Colon (tissue), 2 donors: ENCODE measurements around the gene ACCSL.

Experiments used
- FAIRE-seq: peaks from 2 replicates; lab custom pipeline; 2012; peaks lifted over from hg19 to GRCh38; lab: Jason Lieb, UNC
- donor health status: control.
- donor health status: control.

Gene ACCSL

GRCh38 chr11:44058275-44058674, 10.5 kb downstream of the ACCSL start:
- no peak for FAIRE-seq

- FAIRE-seq = no peak
These were observed 17.4 kb downstream of the ACCSL start for GRCh38 chr11:44065161-44065661.

DNA sequence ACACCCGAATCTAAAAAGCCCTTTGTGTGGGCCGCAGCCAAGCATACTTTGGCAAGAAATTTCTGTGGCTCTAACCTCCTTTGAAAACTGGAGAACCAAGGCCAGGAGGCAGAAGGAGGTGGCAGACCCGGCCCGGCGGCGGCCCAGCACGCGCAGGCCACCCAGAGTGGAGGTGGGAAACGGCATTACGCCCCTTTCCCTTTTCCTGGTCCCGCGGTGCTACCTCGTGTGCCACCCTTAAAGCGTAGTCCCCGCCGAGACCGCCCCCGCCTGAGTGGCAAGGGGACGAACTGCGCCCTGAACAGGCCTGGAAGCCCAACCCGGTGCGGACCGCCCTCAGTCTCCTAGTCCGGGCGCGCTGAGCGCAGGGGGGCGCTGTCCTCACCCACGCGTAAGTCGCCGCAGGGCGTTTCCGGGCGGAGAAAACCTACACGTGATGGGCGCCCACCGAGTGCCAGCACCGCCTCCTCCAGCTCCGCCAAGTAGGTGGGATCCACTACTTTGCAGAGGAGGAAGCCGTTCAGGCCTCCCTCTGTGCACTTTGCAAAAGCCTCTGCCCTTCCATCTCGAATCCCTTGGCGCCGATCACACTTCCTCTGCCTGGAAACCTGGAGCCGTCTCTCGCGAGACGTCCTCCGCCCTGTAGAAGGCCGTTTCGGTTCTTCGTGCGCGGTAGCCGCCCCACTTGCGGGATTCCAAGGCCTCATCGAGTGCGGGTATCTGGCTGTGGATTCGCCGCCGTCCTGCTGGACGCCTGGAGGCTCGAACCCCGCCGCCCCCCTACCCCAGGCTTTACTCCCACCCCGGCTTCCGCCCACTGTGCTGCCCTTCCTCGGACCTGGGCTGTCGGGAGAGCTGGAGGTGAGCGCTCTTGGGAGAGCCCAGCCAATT, 18.3 kb downstream of the ACCSL start, which contains the start of gene ACCS:
Gene ACCS (plus strand): TSS at position 430 of the 891 bp plus-strand sequence. CDS start 1,358 bp downstream, outside the sequence.
- no peak for FAIRE-seq

DNA sequence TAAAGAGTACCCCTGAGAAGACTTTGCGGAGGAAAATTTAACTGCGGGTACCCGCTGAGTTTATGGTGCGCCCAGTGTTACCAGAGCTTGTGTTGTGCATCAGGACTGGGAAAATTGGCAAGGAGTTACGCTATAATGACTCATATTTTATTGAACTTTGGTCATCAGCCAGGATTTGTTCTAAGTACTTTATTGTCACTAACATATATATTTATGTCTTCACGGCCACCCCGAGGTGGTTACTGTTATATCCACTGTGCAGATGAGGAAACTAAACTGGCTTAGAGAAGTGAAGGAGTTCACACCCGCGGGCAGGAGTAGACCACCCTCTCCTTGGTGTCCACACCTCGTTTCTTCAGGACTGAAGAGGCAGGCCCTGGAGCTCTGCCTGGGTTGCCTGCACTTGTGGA, 19.0 kb downstream of the ACCSL start:
- no peak for FAIRE-seq

DNA sequence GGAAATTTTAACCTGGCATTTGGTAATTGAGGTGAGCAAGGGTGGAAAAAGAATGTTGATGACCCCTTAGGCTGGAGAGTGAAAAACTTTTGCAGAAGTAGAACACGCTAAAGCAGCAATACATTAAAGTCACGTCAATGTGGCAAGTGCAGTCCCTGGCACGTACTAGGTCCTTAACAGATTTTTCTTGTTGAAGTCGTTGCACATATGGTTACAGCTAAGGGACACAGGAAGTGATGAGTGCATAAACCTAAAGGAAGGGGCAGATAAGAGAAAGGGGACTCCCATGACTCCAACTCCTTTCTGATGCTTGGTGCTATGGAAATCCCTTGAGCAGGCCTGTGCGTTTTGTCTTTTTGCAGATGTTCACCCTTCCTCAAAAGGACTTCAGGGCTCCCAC, 19.5 kb downstream of the ACCSL start:
- FAIRE-seq = no peak

DNA sequence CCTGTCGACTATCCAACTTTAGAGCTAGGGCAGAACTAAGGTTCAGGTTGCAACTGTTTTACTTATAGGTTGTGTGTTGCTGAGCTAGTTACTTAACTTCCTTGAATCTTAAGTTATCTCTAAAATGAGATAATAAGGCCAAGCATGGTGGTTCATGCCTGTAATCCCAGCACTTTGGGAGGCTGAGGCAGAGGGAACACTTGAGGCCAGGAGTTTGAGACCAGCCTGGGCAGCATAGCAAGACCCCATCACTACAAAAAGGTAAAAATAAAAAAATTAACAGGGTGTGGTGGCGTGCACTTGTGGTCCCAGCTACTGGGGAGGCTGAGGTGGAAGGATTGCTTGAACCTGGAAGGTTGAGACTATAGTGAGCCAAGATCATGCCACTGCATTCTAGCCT, 20.4 kb downstream of the ACCSL start:
- FAIRE-seq = no peak

DNA sequence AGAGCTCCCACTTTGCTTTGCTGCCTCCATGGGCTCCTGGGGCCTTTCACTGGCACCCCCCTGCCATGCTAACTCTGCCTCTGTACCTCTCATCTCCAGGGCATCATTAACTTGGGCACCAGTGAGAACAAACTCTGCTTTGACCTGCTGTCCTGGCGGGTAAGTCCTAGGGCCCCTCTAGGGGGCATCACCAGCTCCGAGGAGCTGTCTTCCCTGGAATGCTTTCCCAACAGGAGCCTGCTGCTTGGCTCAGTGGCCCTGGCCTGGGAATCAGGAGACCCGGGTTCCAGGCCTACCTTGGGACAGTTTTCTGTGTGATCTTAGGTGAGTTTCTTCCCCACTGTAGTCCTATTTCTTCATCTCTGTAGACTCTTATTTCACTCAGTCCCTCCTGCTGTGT, 23.4 kb downstream of the ACCSL start:
- FAIRE-seq = no peak

GRCh38 chr11:44072757-44073658, 25.2 kb downstream of the ACCSL start:
- no peak for FAIRE-seq

DNA sequence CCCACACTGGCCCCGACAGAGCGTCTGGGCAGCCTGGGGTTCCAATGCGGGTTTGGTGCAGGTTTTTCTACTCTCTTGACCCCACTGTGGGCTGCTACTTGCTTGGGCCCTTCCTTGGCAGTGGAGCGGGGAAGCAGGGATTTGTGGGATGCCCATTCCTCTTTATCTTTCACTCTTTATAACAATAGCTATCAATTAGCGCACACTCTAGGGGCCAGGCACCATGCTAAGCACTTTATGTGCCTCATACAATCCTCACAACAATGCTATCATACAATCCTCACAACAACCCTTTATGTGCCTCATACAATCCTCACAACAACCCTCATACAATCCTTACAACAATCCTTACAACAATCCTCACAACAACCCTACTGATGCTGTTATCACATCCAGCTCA, 31.0 kb downstream of the ACCSL start:
- FAIRE-seq = no peak

DNA sequence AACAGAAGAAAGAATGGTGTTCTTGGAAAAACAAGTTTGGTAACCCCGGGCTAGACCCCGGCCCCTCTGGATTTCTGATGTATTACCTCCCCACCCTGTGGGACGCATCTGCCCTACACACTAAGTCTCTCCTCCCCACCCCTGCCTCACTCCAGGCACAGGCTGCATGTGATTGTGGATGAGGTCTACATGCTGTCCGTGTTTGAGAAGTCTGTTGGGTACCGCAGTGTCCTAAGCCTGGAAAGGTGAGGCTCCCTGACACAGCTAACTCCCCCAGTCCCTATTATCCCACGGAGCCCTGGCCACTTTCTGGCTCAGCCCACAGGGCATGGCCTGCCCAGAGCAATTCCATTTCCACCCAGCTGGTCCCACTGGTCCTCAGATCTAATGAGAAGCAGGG, 31.6 kb downstream of the ACCSL start:
- no peak for FAIRE-seq

- no peak for FAIRE-seq
These were observed 33.2 kb downstream of the ACCSL start for GRCh38 chr11:44080951-44081350.

GRCh38 chr11:44082645-44083044, 34.9 kb downstream of the ACCSL start:
- no peak for FAIRE-seq

DNA sequence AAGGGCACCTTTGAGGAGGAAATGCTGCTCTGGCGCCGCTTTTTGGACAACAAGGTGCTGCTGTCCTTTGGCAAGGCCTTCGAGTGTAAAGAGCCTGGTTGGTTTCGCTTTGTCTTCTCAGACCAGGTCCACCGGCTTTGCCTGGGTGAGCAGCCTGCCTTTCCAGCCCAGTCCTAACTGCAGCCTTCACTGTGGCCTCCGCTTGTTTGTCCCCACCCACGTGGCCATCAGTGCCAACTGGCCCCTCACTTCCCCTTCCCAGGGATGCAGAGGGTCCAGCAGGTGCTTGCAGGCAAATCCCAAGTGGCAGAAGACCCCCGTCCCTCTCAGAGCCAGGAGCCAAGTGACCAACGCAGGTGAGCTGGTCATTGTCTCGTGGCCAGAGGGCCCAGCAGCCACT, 35.7 kb downstream of the ACCSL start:
- no peak for FAIRE-seq

DNA sequence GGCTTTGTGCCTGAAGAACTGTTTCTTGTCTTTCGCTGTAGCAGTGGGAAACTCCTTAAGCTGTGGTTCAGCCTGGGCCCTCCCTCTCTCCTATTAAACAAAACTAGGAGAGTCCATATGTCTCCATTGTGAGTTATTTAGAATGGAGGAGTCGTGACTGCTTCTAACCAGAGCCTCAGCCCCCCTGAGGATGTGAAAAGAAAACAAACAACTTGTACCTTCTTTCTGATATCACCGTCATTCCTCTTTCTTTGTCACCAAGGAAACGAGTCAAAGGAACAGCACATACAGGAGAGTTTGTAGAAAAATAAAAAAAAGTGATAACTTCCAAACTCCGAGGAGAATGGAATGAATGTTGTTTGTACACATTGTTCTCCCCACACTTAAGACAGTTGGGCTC, 36.1 kb downstream of the ACCSL start:
- FAIRE-seq = no peak

- no peak for FAIRE-seq
These were observed 37.5 kb downstream of the ACCSL start for GRCh38 chr11:44085330-44085729.

GRCh38 chr11:44088377-44088776, 40.6 kb downstream of the ACCSL start:
- no peak for FAIRE-seq

- FAIRE-seq = no peak
These were observed 41.1 kb downstream of the ACCSL start for GRCh38 chr11:44088871-44089270.

- no peak for FAIRE-seq
These were observed 42.8 kb downstream of the ACCSL start for GRCh38 chr11:44090539-44090938.

DNA sequence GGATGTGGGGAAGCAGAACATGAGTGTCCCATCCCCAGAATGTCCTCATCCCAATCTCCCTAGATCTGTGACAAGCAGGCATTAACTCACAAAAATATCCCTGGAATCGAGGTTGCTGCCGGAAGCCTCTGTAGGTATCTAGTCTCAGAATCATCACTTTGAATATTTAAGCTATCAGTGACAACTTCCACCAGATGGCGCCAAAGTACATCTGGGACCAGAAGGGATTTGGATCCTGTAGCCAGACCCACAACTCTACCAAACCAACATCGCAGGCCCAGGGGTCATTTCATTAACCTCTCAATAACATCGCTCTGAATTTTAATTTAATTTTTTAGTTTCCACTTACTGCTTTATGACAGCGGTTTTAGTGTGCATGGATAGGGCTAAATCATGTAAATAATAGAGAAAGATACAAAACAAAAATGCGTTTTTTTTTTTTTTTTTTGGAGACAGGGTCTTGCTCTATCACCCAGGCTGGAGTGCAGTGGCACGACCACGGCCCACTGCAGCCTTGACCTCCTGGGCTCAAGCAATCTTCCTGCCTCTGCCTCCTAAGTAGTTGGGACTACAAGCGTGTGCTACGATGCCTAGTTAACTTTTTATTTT, 46.6 kb downstream of the ACCSL start:
- no peak for FAIRE-seq

DNA sequence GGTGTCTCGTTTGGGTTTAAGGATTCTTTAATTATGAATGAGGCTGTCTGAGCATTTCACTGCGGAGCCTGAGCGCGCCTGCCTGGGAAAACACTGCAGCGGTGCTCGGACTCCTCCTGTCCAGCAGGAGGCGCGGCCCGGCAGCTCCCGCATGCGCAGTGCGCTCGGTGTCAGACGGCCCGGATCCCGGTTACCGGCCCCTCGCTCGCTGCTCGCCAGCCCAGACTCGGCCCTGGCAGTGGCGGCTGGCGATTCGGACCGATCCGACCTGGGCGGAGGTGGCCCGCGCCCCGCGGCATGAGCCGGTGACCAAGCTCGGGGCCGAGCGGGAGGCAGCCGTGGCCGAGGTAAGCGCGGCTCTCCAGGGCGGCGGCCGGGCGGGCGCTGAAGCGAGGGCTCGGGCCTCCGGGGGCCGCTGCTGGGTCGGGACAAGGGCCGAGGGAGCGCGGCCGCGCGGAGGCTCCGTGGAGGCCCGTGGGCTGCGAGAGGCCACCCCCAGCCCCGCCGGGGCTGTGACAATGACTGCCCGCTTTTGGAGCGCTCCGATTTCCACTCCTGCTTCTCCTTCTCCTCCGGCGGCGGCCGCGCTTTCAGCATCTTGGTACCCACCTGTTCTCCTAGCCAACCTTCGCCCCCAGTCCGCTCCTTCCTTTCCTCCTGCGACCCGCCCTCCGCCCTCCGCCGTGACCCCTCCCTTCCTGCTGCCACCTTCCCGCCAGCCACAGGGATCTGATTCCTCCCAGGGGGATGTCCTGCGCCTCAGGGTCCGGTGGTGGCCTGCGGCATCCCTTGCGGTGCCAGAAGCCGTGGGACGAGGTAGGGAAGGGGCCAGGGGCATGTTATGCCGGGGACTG, 48.0 kb downstream of the ACCSL start, which contains the start of gene EXT2:
Gene EXT2 (plus strand): TSS at position 173 of the 854 bp plus-strand sequence. CDS start 12,035 bp downstream, outside the sequence.
- no peak for FAIRE-seq
